GM10847 (cell line): ENCODE data around the gene COL5A3.

Experiments used
- POLR2A ChIP-seq: IDR thresholded peaks from 2 replicates; pipeline ENCODE4 v1.6.1; 2011; ENCODE audit not compliant: insufficient read length; ENCODE audit errors: extremely low read depth

COL5A3 gene

DNA sequence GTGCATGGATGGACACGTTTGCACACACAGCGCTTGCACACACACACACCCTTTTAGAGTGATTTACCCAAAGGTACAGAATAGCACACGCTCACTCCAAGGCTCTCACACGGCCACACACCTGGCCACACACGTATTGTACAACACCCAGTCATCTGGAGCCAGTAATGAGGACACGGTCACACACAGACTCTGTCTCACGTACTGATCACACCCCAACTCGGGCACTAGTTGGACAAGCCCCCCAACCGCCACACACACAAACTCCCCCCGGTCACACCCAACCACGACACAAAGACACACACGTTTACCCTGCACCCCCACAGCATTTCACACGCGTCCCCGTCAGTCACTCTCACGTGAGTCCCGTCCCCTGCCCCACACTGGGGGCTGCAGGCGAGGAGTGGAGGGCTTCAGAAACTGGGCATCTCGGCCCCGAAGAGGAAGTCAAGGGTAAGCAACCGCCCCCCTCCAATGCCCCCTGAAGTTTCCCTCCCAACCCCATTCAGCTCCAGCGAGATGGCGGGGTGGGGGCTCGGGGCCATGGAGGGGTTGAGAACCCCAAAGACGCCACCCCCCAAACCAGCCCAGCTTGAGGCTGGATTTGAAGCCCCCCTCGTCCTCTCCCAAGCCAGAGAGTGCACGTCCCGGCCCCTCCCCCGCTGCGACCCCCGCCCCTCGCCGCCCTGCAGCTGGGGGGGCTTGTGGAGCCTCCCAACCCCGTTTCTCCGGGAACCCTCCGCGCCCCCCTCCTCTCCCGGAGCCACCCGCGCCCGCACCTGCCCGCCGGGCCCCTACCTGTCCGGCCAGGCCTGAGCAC lies 74.6 kb downstream of the COL5A3 start:
- no peak for TF ChIP-seq POLR2A

DNA sequence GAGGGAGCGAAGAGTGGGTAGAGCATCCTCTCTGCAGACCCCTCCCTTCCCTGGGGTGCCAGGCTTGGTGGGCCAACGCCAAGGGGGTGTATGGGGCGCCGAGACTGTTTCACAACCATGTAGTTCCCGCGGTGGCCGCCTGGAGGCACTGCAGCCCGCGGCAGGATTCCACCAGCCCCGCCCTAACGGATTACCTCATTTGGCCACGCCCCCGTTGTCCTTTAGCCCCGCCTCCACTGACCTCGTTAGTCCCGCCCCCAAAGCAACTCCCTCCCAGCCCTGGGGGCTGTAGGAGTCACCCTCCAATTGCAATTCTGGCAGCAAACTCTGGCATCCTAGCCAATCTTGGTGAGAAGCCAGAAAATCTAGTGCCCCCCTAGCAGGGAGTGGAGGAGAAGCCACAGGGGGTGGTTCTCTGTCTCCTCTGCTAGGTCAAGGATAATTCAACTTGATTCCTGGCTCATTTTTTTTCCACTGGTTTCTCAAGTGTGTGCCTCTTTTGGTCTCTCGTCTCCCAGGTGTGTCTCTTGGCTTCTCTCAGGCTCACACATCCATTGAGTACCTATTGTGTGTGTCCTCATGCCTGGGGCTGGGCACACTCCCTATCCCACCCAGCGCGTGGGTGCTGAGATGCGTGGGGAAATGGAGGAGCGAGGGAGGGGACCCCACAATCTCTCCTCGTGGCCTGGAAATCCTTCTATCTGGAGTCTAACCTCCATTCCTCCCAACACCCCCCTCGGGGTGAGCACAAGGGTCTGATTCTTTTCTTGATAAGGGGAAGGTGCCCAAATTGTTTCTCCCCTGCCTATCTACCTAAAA lies 76.0 kb downstream of the COL5A3 start:
- TF ChIP-seq POLR2A: no peak

DNA sequence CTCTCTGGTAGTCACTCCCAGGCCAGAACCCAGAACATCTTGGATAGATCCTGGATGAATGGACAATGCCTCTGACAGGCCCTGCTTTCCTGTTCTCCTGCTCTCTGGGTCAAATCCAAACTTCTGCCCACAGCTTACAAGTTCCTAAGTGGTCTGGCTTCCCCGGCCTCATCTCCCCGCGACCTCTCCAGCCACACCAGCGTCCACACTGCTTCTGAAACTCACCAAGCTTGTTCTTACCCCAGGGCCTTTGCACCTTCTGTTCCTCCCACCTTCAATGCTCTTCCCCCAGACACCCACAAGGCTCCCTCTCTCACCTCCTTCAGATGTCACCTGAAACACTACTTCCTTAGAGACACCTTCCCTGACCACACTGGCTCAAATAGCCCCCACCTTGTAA lies 77.5 kb downstream of the COL5A3 start:
- no peak for TF ChIP-seq POLR2A

DNA sequence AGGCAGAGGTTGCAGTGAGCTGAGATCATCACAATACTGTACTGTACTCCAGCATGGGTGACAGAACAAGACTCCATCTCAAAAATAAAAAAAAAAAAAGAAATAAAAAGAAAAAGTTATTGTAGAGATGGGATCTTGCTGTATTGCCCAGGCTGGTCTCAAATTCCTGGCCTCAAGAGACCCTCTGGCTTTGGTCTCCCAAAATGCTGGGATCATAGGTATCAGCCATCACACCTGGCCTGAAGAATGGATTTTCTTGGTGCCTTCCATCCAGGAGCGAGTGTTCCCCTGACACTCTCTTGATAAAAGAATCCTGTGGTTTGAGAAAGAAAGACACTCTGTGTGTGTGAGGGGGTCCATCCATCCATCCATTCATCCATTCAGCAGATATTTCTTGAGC lies 78.7 kb downstream of the COL5A3 start:
- TF ChIP-seq POLR2A: no peak

DNA sequence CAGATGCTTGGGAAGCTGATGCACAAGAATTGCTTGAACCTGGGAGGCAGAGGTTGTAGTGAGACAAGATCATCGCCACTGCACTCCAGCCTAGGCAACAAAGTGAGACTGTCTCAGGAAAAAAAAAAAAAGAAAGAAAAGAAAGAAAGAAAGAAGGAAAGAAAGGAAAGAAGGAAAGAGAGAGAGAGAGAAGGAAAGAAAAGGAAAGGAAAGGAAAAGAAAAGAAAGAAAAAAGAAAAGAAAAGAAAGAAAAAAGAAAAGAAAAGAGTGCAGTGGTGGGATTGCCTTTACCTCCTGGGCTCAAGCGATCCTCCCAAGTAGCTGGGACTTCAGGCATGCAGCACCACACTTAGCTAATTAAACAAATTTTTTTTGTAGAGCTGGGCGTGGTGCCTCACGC lies 86.9 kb downstream of the COL5A3 start:
- no peak for TF ChIP-seq POLR2A

DNA sequence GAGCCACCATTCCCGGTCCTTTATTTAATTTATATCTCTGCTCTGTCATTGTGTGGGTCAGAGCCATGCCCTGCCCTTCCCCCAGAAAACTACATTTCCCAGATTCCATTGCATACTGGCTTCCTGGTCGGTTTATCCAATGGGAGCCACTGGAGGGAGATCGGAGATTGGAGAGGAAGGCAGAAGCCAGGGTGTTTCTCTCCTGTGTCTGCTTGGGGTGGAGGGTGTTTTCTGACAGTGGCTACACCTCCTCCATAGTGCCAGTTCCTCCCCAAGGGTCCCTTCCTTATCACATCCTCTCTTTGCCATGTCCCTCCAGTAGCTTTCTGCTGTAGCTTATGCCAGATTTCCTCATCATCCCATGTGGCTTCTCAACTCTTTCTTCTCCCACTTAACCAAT lies 93.0 kb downstream of the COL5A3 start:
- no peak for TF ChIP-seq POLR2A

DNA sequence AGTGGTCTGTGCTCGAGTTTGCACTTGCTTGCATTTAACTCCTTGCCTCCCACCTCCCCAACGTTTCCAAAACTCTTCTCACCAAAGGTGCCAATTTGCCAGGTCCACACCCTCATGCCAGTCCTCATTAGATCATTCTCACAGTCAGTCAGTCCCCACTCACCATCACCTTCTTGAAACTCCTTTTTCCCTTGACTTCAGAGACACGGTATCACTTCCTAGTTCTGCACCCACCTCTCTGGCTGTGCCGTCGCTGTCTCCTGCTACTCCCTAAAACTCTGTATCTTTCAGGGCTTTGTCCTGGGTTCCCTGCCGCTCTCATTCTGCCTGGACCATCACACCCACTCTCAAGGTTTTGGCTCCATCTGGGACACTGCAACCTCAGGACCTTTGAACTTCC lies 93.6 kb downstream of the COL5A3 start:
- no peak for TF ChIP-seq POLR2A

DNA sequence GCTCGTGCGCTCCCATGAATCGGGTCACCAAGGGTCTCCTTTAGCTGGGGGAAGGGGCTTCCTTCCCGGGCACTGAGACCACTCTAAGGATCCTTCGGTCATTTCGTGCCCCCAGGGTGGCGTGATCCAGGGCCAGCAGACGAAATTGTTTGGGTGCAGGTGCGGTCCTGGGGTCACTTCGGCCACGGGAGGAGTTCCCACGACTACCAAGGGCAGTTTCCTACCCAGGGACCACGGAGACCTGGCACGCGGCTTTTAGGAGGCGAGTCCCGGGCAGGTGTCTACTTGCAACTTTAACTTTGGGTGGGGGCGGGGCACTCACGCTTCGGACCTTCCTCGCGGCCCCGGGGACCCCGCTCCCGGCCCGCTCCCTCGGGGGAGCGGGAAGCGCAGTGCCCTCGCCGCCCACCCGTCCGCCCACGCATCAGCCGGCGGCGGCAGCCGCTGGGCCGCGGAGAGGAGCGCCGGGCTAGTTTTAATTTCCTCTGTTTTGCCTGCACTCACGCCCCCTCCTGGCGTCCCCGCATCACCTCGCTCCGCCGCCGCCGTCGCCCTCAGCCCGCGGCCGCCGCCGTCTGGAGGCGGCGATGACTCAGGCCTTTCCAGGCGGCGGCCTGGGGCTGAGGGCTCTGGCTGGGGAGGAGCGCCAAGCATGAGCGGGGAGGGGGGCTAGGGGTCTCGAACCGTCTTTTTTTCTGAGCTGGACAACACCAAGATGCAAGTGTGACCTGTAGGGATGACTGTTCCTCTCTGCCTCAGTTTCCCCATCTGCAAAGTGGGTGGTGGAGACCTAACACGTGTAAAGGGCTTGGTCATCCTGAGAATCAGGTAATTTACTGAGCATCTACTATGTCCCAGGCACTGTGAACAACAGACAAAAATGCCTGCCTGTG lies 95.7 kb downstream of the COL5A3 start:
- TF ChIP-seq POLR2A: no peak

DNA sequence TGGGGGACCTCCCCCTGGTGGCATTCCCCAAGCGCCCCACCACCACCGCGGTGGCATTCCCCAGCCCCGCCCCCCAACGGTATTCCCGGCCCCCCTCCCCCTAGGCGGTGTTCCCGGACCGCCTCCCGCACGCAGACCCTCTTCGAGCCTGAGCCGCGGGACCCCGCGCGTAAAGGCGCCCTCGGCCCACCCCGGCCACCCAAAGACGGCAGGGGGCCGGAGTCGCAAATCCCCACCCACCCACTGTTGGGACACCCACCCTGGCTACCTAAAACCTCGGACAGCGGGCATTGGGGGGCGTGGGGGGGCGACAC lies 96.3 kb downstream of the COL5A3 start:
- no peak for TF ChIP-seq POLR2A

DNA sequence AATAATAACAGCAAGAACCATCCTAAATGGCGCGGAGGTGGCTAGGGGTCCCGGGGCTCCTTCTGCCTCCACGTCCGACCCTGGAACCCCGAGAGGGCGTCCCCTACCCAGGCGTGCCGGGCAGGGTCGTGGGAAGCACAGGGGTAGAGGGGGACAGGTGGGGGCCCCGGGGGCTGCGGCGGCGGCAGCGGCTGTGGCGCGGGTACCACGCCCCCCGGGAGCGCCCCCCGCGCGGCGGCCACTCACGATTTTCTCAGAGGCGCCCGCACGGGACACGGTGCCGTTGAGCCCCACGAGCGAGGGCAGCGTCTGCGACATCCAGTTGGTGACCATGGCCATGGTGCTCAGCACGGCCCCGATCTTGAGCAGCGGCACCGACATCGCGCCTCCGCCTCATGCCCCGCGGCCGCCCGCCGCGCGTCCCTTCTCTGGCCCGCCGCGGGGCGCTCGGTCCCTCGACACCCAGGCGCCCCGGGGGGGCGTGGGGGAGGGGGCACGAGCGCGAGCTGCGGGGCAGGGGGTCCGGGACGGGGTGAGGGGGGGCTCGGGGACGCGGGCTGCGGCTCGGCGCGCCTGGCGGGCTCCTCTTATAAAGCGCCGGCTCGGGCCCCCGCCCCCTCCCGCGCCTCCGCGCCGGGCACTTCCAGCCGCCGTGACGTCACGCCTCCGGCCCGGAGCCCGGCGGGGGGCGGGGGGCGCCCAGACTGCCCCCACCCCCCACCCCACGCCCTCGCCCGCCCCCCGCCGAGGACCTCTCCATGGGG lies 96.9 kb downstream of the COL5A3 start:
- TF ChIP-seq POLR2A: no peak

DNA sequence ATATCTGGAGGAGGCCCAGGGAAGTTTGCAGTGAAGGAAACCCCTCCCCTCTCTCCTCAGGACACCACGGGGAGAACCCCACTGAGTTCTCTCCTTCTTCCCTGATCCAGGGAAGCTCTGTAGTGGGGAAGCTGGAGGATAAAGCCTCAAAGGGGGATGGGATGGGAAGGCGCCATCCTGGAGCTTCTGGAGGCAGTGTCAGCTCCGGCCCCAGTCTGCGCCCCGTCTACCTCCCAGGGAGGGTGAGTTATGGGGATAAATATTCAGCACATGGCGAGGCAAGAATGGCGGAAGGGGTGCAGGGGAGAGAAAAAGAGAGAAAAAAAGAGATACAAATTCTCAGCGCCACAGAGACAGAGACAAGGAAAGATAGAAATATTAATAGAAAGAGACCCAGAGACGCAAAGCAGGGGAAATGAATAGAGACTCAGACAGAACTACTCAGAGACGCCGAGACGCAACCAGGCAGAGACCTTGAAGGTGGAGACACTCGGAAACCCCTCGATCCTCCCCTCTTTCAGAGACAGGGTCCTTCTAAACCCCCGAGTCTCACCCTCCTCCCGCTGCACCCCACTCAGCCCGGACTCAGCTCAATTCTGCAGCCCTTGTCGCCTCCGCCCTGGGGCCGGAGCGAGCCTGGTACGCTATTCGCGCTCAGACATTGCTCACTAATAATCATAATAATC lies 97.6 kb downstream of the COL5A3 start:
- TF ChIP-seq POLR2A: no peak

DNA sequence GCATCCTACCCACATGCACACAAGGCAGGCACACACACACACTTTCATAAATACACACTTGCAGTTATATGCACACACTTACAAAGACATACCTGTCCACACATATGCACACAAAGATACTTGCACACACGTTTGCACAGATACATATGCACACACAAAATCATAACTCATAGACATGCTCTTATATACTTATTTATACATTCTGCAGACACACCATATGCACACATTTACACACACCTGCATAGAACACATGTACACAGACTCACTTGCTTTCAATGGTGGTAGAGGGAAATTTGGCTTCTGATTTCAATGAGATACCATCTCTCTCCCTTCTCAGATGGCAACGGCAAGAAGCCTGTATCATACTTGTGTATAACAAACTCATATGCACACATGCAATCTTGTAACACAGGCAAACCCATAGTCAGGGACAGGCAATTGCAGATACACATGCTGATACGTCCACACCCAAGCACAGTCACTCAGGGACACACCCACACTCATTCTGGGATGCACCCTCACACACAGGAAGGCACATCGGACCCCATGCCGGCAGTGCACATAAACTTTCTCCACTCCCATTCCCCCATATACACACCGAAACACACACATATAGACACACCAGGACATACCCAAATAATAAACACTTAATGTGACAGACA lies 98.6 kb downstream of the COL5A3 start:
- TF ChIP-seq POLR2A: no peak

DNA sequence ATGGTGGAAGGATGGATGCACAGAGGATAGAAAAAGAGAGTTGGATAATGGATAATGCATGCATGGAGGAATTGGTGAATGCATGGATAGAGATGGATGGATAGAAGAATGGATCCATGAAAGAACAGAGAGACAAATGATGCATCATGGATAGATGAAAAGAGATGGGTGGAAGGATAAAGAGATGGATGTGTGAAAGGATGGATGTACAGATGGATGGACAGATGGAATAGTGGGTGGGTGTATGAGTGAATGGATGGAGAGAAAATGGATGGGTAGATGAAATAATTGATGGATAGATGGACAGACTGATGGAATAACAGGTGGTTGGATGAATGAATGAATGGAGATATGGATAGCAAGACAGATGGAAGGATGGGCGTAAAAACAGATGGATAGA lies 99.7 kb downstream of the COL5A3 start:
- TF ChIP-seq POLR2A: no peak
